OCI-LY1 (cell line): ENCODE results near the gene RCAN1.

Experiments used
- H2AFZ ChIP-seq: fragments of 200-600 bp; sonication (generic), shearing (Covaris generic); 2 replicates; pipeline ENCODE4 v1.6.0; 2014; ENCODE audit warnings: antibody characterized with exemption, mild to moderate bottlenecking, low read length
- H3F3A ChIP-seq: fragments of 200-600 bp; sonication (generic), shearing (Covaris generic); 2 replicates; pipeline ENCODE4 v1.6.0; 2014; ENCODE audit warnings: mild to moderate bottlenecking, antibody characterized with exemption, low read length, moderate library complexity; ENCODE audit not compliant: insufficient read depth
- H3K27ac ChIP-seq: fragments of 200-600 bp; sonication (generic); 2 replicates; pipeline ENCODE4 v1.5.1; 2014; ENCODE audit warnings: low read length, mixed run types, mild to moderate bottlenecking, low read depth; ENCODE audit not compliant: poor library complexity, severe bottlenecking
- H3K27me3 ChIP-seq: fragments of 200-600 bp; sonication (generic); 2 replicates; pipeline ENCODE4 v1.6.0; 2014; ENCODE audit warnings: antibody characterized with exemption, mild to moderate bottlenecking, low read length, moderate library complexity; ENCODE audit not compliant: insufficient read depth
- H3K36me3 ChIP-seq: fragments of 200-600 bp; sonication (generic); 2 replicates; pipeline ENCODE4 v1.6.1; 2014; ENCODE audit warnings: mild to moderate bottlenecking, antibody characterized with exemption, low read length, moderate library complexity, mixed read lengths; ENCODE audit not compliant: insufficient read depth
- H3K4me1 ChIP-seq: fragments of 200-600 bp; sonication (generic); 2 replicates; pipeline ENCODE4 v1.5.1; 2014; ENCODE audit warnings: mild to moderate bottlenecking, low read length, moderate library complexity; ENCODE audit not compliant: insufficient read depth, severe bottlenecking
- H3K4me2 ChIP-seq: fragments of 200-600 bp; sonication (generic), shearing (Covaris generic); 2 replicates; pipeline ENCODE4 v1.6.1; 2014; ENCODE audit warnings: low read length
- H3K4me3 ChIP-seq: fragments of 200-600 bp; sonication (generic); 2 replicates; pipeline ENCODE4 v1.5.1; 2014; ENCODE audit warnings: low read length, low read depth, mild to moderate bottlenecking, mixed read lengths; ENCODE audit not compliant: poor library complexity, severe bottlenecking
- H3K79me2 ChIP-seq: fragments of 200-600 bp; shearing (Covaris generic); 2 replicates; pipeline ENCODE4 v1.6.1; 2016; ENCODE audit warnings: mixed run types, low read length, mixed read lengths; ENCODE audit not compliant: insufficient read depth
- H3K9ac ChIP-seq: fragments of 200-600 bp; sonication (generic), shearing (Covaris generic); 2 replicates; pipeline ENCODE4 v1.6.1; 2014; ENCODE audit warnings: mild to moderate bottlenecking, low read length, mixed read lengths
- H3K9me2 ChIP-seq: fragments of 200-600 bp; sonication (generic), shearing (Covaris generic); 2 replicates; pipeline ENCODE4 v1.6.1; 2014; ENCODE audit warnings: low read depth, mild to moderate bottlenecking, low read length, mixed read lengths
- H3K9me3 ChIP-seq: fragments of 200-600 bp; shearing (Covaris generic); 2 replicates; pipeline ENCODE4 v1.6.1; 2014; ENCODE audit warnings: low read length, mixed read lengths
- H4K20me1 ChIP-seq: fragments of 200-600 bp; sonication (generic), shearing (Covaris generic); 2 replicates; pipeline ENCODE4 v1.6.0; 2016; ENCODE audit warnings: mild to moderate bottlenecking, low read length; ENCODE audit not compliant: insufficient read depth
- EZH2 ChIP-seq: fragments of 200-600 bp; sonication (generic), shearing (Covaris generic); IDR thresholded peaks from 2 replicates; pipeline ENCODE4 v1.8.0; 2017; ENCODE audit warnings: borderline replicate concordance, mixed run types, mild to moderate bottlenecking, antibody characterized with exemption, low read length, moderate library complexity, mixed read lengths
- TF ChIP-seq, protein P1 (sequence below): fragments of 200-600 bp; sonication (generic), shearing (Covaris generic); IDR thresholded peaks from 2 replicates; pipeline ENCODE4 v1.5.1; 2017; ENCODE audit warnings: mild to moderate bottlenecking, antibody characterized with exemption, low read length, moderate library complexity, mixed read lengths

The RCAN1 gene

DNA sequence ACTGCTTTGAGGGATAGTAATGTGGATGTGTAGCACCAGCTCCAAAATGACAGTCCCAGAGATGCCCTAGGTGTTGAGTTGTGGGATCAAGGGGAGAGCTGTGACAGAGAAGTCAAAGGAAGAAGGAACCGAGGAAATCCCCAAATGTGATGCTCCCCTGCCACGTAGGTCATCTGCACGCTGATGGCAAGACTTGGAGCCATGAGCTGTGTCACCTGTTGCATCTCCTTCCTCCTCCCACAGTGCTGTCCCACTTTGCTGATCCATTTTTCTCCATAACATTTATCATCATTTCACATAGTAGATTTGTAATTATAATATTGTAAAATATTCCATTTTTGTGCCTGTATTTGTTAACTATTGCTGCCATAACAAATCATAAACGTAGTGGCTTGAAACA is 17.6 kb upstream of the RCAN1 start:
- Histone ChIP-seq H2AFZ (no peak overlapping the region), H3K4me1 (peaks cover 4% of the 10 kb centered on the region), H3K9me2 (no peaks in the 10 kb centered on the region), H3F3A (no peaks in the 10 kb centered on the region), H4K20me1 (no peaks in the 10 kb centered on the region), H3K9me3 (no peaks in the 10 kb centered on the region), H3K79me2 (no peaks in the 10 kb centered on the region), H3K27me3 (no peaks in the 10 kb centered on the region), H3K36me3 (no peaks in the 10 kb centered on the region), H3K27ac (no peak overlapping the region), H3K4me2 (no peak overlapping the region), H3K4me3 (no peak overlapping the region), H3K9ac (no peak overlapping the region)
- TF ChIP-seq EZH2, result no peak

DNA sequence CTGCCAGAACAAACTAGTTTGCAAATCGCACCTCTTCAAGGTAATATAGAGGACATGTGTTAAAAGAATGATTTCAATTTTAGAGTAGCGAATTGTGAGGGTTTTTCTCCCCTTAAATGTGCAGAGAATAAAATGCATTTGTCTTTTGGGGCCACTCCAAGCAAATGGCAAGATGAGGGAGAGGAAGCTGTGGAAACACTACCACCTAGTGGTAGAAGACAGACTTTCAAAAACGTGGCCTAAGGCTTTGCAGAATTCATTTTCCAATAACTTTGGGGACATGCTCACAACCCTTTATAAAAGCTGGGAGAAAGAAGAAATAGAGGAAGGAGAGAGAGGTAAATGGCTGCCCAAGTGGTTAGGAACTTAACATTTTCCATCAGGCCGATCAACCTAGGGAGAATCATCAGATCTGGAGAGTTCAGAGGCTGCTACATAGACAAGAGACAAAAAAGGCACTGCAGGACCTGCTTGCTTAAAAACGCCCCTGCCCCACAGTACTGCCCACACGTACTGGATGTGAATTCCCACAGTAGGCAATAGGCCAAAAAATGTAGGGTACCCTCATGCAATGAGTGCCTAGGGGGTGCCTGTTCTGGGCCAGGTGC is 15.7 kb upstream of the RCAN1 start:
- TF ChIP-seq EZH2, result no peak
- TF ChIP-seq, protein P1, sequence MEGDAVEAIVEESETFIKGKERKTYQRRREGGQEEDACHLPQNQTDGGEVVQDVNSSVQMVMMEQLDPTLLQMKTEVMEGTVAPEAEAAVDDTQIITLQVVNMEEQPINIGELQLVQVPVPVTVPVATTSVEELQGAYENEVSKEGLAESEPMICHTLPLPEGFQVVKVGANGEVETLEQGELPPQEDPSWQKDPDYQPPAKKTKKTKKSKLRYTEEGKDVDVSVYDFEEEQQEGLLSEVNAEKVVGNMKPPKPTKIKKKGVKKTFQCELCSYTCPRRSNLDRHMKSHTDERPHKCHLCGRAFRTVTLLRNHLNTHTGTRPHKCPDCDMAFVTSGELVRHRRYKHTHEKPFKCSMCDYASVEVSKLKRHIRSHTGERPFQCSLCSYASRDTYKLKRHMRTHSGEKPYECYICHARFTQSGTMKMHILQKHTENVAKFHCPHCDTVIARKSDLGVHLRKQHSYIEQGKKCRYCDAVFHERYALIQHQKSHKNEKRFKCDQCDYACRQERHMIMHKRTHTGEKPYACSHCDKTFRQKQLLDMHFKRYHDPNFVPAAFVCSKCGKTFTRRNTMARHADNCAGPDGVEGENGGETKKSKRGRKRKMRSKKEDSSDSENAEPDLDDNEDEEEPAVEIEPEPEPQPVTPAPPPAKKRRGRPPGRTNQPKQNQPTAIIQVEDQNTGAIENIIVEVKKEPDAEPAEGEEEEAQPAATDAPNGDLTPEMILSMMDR, result peak; percentile 83
- H3K36me3 ChIP-seq, result no peaks in the 10 kb centered on the region
- no peaks in the 10 kb centered on the region for H3K9me2 ChIP-seq
- 0 out of 2 replicates have a peak, but pooled peaks cover 4% of the 10 kb centered on the region for H3K27me3 ChIP-seq
- H3K27ac ChIP-seq, result no peak overlapping the region
- H3K9me3 ChIP-seq, result no peaks in the 10 kb centered on the region
- no peak overlapping the region for H3K9ac ChIP-seq
- H3K4me1 ChIP-seq, result peaks cover 4% of the 10 kb centered on the region
- H4K20me1 ChIP-seq, result no peaks in the 10 kb centered on the region
- no peaks in the 10 kb centered on the region for H3F3A ChIP-seq
- H3K79me2 ChIP-seq, result no peaks in the 10 kb centered on the region
- H3K4me2 ChIP-seq, result no peak overlapping the region
- no peak overlapping the region for H2AFZ ChIP-seq
- no peak overlapping the region for H3K4me3 ChIP-seq

DNA sequence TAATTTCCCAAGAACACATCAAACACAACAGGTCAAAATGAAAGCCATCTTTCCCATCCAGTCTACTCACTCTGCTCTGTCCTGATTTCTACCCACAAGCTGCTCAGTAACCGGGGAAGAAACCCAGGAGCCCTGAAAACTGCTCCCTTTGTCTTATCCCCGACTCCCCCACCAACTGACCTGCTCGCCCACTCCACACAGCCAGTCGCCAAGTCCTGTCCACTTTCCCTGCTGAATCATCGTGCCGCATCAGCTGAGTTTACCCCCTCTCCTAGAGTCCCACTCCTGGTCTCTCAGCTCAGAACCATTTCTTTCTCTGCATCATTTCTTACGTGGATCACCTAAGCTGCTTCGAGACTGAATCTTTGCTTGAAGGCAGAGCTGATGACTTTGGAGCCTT is 11.2 kb upstream of the RCAN1 start:
- no peak overlapping the region for H3K4me2 ChIP-seq
- H3F3A ChIP-seq, result no peaks in the 10 kb centered on the region
- H3K9me3 ChIP-seq, result no peaks in the 10 kb centered on the region
- no peak overlapping the region for H3K9ac ChIP-seq
- TF ChIP-seq, protein P1, result no peak
- no peak for TF ChIP-seq EZH2
- 0 out of 2 replicates have a peak, but pooled peaks cover 4% of the 10 kb centered on the region for H3K27me3 ChIP-seq
- H3K36me3 ChIP-seq, result no peaks in the 10 kb centered on the region
- H3K79me2 ChIP-seq, result no peaks in the 10 kb centered on the region
- no peak overlapping the region for H2AFZ ChIP-seq
- H3K9me2 ChIP-seq, result no peaks in the 10 kb centered on the region
- no peaks in the 10 kb centered on the region for H4K20me1 ChIP-seq
- no peaks in the 10 kb centered on the region for H3K4me1 ChIP-seq
- H3K27ac ChIP-seq, result no peak overlapping the region
- H3K4me3 ChIP-seq, result no peak overlapping the region

DNA sequence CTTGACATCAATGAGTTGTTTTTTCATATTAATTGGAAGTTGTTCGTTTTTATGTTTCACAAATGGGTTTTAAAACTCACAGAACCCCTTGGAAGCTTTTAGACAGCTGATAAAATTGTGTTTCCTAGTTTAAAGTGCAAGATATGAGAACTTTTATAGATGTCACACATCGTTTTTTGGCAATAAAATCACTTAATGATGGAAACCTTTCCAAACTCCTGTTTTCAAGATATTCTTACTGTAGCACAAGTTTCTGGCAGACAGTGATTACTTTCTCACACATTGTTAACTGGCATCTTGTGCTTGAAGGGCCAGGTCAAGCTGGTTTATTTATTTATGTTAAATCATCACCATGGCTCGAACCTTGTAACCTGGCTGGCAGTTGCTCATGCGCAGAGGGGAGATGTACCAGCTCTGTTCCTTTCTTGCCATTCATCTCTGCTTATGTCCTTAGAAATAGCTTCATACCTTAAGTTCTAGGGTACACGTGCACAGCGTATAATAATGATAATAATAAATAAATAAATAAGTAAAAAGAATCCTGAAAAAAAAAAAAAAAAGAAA is 10.2 kb upstream of the RCAN1 start:
- TF ChIP-seq, protein P1, result no peak
- no peak for TF ChIP-seq EZH2
- Histone ChIP-seq H2AFZ (no peak overlapping the region), H3K9ac (no peak overlapping the region), H3K27me3 (0 out of 2 replicates have a peak, but pooled peaks cover 4% of the 10 kb centered on the region), H3K27ac (no peak overlapping the region), H3K4me1 (no peaks in the 10 kb centered on the region), H3F3A (no peaks in the 10 kb centered on the region), H3K36me3 (no peaks in the 10 kb centered on the region), H3K79me2 (no peaks in the 10 kb centered on the region), H4K20me1 (no peaks in the 10 kb centered on the region), H3K9me3 (no peaks in the 10 kb centered on the region), H3K9me2 (no peaks in the 10 kb centered on the region), H3K4me3 (no peak overlapping the region), H3K4me2 (no peak overlapping the region)
